Gastrocnemius medialis (tissue), 4 donors: Measurements from ENCODE around the gene CHCHD6. TPM values are rescaled to one million over a fixed set of nuclear protein-coding genes. Genes with fewer than 3 reads are reported as not detected.

ENCODE experiments used
- ATAC-seq, 2 donors: fragments of 150-250 bp; one replicate each; pipeline ENCODE4 v1.9.1; 2016
- DNase-seq, 2 donors: peaks; one replicate each; pipeline ENCODE4 v3.0.0-alpha.2; 2019
- H3K27ac ChIP-seq, 4 donors: fragments of 200-600 bp; sonication (generic); 1 replicate in 1 of 4; 2 replicates in 3 of 4; pipeline ENCODE4 v1.5.1; 2016 to 2018; ENCODE audit warnings: mild to moderate bottlenecking in 2 of 4, moderate library complexity in 1 of 4
- H3K27me3 ChIP-seq, 3 donors: fragments of 200-600 bp; sonication (generic) in 2 of 3; 1 replicate in 1 of 3; 2 replicates in 2 of 3; pipeline versions ENCODE4 v1.5.1 to v1.6.0; 2016 to 2019; ENCODE audit warnings: mild to moderate bottlenecking in 1 of 3, moderate library complexity in 1 of 3
- H3K36me3 ChIP-seq, 2 donors: fragments of 200-600 bp; sonication (generic) in 1 of 2; one replicate each; pipeline ENCODE4 v1.5.1; 2017 to 2018
- H3K4me1 ChIP-seq, 2 donors: fragments of 200-600 bp; sonication (generic) in 1 of 2; one replicate each; pipeline ENCODE4 v1.5.1; 2016 to 2017; ENCODE audit warnings: mild to moderate bottlenecking in 2 of 2
- H3K4me3 ChIP-seq, 4 donors: fragments of 200-600 bp; sonication (generic) in 3 of 4; 1 replicate in 1 of 4; 2 replicates in 3 of 4; pipeline ENCODE4 v1.5.1; 2016 to 2019; ENCODE audit warnings: mild to moderate bottlenecking in 2 of 4
- H3K9me3 ChIP-seq, 3 donors: fragments of 200-600 bp; sonication (generic) in 2 of 3; 1 replicate in 1 of 3; 2 replicates in 2 of 3; pipeline ENCODE4 v1.5.1; 2016 to 2019
- POLR2A ChIP-seq, 2 donors: fragments of 450-650 bp; IDR thresholded peaks; one replicate each; pipeline ENCODE4 v1.6.1; 2017; ENCODE audit warnings: antibody characterized with exemption in 2 of 2, mild to moderate bottlenecking in 2 of 2, moderate library complexity in 2 of 2
- in situ Hi-C, 4 donors: fragments of 200-750 bp; cut with MboI; loops; one replicate each; pipeline versions ENCODE4 v1.15.0 to v1.8.0; 2017; ENCODE audit warnings: low sequenced_read_pairs in 4 of 4
- intact Hi-C: fragments of 100-400 bp; cut with DNase I; formaldehyde crosslinking; loops from one replicate; pipeline ENCODE4 v1.15.1; 2023; ENCODE audit warnings: low total_unique reads
- total RNA-seq, 4 donors: library from RNA; depleted of rRNA; stranded (reverse); fragments of >200 nt; gene quantifications; one replicate each; pipeline versions ENCODE4 v1.1.0 to v1.2.3, GENCODE V29; 2016
- TF ChIP-seq, protein P1 (sequence below), 5 experiments: fragments of 450-650 bp in 3 of 5; fragments of 200-600 bp in 2 of 5; sonication (generic) in 2 of 5; IDR thresholded peaks in 4 of 5; conservative IDR thresholded peaks in 1 of 5; 1 replicate in 4 of 5; 2 replicates in 1 of 5; pipeline ENCODE4 v1.5.1; 2016 to 2019; ENCODE audit warnings: antibody characterized with exemption in 5 of 5, mild to moderate bottlenecking in 3 of 5, moderate library complexity in 3 of 5

Gene CHCHD6
- total RNA-seq, 4 donors from 2014 or later = 2.7 to 4.2 (median 3.4) TPM

DNA sequence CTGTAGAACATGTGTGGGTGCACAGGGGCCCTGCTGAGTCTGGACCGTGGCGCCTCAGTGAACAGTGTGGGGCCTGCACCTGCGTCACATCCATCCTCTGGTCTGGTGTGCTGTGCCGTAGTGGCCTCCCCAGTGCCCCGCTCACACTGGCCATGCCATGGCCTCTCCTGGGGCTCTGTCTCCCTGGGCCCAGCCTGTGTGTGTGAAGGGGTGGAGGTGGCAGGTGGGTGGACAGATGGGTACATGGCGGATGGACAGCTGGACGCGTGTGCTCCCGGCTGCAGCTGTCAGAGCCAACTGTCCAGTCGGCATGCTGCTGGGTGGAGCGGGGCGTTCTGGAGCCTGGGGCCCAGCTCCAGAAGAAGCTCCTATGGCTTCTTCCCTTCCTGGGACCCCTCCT is 296.7 kb downstream of the CHCHD6 start:
- TF ChIP-seq, protein P1, sequence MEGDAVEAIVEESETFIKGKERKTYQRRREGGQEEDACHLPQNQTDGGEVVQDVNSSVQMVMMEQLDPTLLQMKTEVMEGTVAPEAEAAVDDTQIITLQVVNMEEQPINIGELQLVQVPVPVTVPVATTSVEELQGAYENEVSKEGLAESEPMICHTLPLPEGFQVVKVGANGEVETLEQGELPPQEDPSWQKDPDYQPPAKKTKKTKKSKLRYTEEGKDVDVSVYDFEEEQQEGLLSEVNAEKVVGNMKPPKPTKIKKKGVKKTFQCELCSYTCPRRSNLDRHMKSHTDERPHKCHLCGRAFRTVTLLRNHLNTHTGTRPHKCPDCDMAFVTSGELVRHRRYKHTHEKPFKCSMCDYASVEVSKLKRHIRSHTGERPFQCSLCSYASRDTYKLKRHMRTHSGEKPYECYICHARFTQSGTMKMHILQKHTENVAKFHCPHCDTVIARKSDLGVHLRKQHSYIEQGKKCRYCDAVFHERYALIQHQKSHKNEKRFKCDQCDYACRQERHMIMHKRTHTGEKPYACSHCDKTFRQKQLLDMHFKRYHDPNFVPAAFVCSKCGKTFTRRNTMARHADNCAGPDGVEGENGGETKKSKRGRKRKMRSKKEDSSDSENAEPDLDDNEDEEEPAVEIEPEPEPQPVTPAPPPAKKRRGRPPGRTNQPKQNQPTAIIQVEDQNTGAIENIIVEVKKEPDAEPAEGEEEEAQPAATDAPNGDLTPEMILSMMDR (IDR thresholded peaks at IDR 0.05 in 4 of 5, conservative IDR thresholded peaks at IDR 0.05 in 1 of 5) = no peak
- TF ChIP-seq POLR2A (IDR thresholded peaks at IDR 0.05) = no peak
- ATAC-seq = no peak
- Histone ChIP-seq H3K4me1 (peaks cover 12 to 22% of the 10 kb centered on the region in 2 donors), H3K36me3 (no peaks in the 10 kb centered on the region), H3K27ac (no peak overlapping the region), H3K27me3 (no peaks in the 10 kb centered on the region), H3K4me3 (no peak overlapping the region), H3K9me3 (no peaks in the 10 kb centered on the region)
- DNase-seq = no peak
- in situ Hi-C loops = no loop called here
- intact Hi-C loops = no loop called here

DNA sequence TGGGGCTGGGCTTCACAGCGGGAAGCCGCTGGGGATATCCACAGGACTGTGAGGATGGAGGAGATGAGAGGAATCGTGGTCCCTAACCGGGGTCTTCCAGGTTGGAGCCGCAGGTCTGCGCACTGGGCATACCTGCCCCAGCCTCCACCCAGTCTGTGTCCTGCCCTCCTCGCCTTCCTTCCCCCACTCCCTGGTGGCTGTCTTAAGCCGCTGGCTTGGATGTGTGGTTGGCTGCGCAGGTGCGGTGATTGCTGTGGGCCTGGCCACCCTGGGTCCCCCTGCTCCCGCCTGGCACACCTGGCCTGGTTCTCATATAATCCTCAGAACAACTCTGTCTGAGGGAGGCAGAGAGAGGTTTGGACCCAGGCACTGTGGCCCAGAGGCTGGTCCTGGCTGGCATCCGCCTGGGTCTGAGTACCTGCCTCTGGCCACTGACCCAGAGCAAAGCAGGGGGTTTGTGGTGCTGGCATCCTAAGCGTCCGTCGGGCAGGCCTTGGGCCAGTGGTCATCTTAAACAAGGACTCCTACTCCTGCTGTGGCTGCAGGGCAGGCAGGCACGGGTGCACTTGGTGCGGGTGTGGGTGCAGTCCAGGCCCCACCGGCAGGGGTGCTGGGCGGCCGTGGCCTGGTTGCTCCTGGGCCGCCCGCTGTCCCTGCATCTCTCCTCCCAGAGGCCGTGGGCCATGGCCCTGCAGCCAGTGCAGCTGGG is 297.6 kb downstream of the CHCHD6 start:
- Histone ChIP-seq H3K4me1 (peaks cover 12 to 22% of the 10 kb centered on the region in 2 donors), H3K9me3 (no peaks in the 10 kb centered on the region), H3K27ac (peak overlapping the region in 3 of 4 donors; percentile 42 to 60 (median 48)), H3K27me3 (no peaks in the 10 kb centered on the region), H3K36me3 (no peaks in the 10 kb centered on the region), H3K4me3 (no peak overlapping the region)
- DNase-seq = no peak
- TF ChIP-seq, protein P1 (IDR thresholded peaks at IDR 0.05 in 4 of 5, conservative IDR thresholded peaks at IDR 0.05 in 1 of 5) = no peak
- no peak for TF ChIP-seq POLR2A (IDR thresholded peaks at IDR 0.05)
- intact Hi-C loops (no loop called here), in situ Hi-C loops (no loop called here)
- ATAC-seq = peak in 1 of 2 donors; percentile 19

DNA sequence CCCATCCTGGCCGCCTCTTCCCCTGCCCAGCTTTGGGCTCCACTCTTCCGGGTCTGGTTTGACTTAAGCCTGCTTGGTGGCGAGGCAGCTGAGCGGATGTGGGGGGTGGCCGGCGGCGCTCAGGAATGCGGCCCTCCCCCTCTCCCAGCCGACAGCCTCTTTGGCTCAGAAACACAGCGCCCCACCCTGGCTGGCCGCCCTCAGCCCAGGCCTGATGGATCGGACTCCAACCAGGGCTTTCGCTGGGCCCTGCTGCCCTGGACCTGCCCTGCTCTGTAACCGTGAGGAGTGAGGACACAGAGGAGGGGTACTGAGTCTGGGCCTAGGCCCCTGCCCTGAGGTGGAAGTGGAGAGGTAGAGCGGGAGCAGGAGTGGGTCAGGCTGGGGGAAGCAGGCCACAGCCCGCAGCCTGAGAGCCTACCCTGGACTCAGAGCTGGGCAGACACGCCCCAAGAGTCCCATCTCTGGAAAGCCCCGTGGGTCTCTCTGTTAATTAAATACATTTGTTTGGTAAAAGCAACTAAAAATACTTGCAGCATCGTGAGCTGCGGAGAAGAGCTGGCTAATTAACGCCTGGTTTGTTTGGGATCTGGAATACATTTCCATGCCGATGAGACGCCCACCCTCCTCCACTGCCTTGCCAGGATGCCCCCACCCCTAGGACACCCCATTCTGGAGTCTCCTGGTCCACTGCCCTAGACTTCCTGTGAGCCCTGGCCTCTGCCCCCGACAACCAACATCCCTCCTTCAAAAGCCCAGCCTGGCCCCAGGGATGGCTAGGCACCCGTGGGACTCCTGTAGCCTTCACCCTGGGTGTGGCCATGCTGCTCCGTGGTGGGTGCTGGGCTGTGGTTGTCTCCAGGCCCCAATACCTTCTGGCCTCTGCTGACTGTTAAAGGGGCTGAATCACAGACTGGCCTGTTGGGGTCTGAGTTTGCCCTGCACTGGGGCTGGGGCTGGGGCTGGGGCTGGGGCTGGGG is 298.4 kb downstream of the CHCHD6 start:
- intact Hi-C loops = no loop called here
- Histone ChIP-seq H3K27me3 (no peaks in the 10 kb centered on the region), H3K4me3 (no peak overlapping the region), H3K4me1 (peaks cover 12 to 22% of the 10 kb centered on the region in 2 donors), H3K27ac (peak overlapping the region; percentile 42 to 74 (median 54)), H3K9me3 (no peaks in the 10 kb centered on the region), H3K36me3 (no peaks in the 10 kb centered on the region)
- ATAC-seq (peak; percentile 51 to 71), DNase-seq (peak; percentile 46 to 73)
- in situ Hi-C loops = no loop called here
- no peak for TF ChIP-seq POLR2A (IDR thresholded peaks at IDR 0.05)
- TF ChIP-seq, protein P1 (IDR thresholded peaks at IDR 0.05 in 4 of 5, conservative IDR thresholded peaks at IDR 0.05 in 1 of 5) = peak in 2 of 5 experiments; percentile 17 to 39

DNA sequence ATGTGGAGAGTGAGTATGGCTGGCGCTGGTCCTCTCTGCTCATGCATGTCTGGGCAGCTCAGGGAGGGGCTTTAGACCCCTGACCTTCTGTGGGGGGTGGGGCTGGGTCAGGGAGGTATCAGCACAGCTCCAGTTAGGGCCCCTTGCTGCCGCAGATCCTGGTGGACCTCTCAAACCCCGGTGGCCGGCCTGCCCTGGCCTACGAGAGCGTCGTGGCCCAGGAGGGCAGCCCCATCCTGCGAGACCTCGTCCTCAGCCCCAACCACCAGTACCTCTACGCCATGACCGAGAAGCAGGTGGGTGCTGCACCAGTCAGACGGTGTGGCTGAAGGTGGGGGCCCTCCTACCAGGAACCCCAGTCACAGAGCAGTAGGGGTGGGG is 299.1 kb downstream of the CHCHD6 start:
- intact Hi-C loops (no loop called here), in situ Hi-C loops (no loop called here)
- no peak for ATAC-seq
- Histone ChIP-seq H3K36me3 (no peaks in the 10 kb centered on the region), H3K27ac (no peak overlapping the region), H3K27me3 (no peaks in the 10 kb centered on the region), H3K4me3 (no peak overlapping the region), H3K4me1 (peaks cover 12 to 22% of the 10 kb centered on the region in 2 donors), H3K9me3 (no peaks in the 10 kb centered on the region)
- no peak for TF ChIP-seq POLR2A (IDR thresholded peaks at IDR 0.05)
- TF ChIP-seq, protein P1 (IDR thresholded peaks at IDR 0.05 in 4 of 5, conservative IDR thresholded peaks at IDR 0.05 in 1 of 5) = no peak
- DNase-seq = no peak
